Body of pancreas (tissue), 4 donors: Measurements from ENCODE around the gene ARHGAP42.

ENCODE experiments used
- POLR2A ChIP-seq, 3 donors: fragments of 450-650 bp; IDR thresholded peaks; one replicate each; pipeline ENCODE4 v1.6.1; 2016; ENCODE audit warnings: antibody characterized with exemption in 3 of 3, mild to moderate bottlenecking in 2 of 3
- TF ChIP-seq, protein P1 (sequence below), 7 experiments: fragments of 450-650 bp in 4 of 7; fragments of 200-600 bp in 3 of 7; sonication (generic) in 3 of 7; IDR thresholded peaks; one replicate each; pipeline ENCODE4 v1.5.1; 2016 to 2019; ENCODE audit warnings: antibody characterized with exemption in 7 of 7

DNA sequence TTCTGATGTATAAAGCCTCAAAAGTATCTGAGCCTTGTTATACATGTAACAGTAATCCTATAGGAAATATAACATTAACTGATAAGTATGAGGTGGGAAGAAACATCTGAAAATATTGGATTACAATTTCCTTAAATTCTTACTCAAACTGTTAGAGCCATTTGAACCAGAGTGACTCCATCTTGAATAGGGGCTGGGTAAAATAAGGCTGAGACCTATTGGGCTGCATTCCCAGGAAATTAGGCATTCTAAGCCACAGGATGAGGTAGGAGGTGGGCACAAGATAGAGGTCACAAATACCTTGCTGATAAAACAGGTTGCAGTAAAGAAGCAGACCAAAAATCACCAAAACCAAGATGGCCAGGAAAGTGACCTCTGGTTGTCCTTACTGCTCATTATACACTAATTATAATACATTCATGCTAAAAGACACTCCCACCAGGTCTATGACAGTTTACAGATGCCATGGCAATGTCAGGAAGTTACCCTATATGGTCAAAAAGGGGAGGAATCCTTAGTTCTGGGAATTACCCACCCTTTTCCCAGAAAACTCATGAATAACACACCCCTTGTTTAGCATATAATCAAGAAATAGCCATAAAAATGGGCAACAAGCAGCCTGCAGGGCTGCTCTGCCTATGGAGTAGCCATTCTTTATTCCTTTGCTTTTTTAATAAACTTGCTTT lies 327.7 kb downstream of the ARHGAP42 start:
- no peak for TF ChIP-seq POLR2A (IDR thresholded peaks at IDR 0.05)
- TF ChIP-seq, protein P1, sequence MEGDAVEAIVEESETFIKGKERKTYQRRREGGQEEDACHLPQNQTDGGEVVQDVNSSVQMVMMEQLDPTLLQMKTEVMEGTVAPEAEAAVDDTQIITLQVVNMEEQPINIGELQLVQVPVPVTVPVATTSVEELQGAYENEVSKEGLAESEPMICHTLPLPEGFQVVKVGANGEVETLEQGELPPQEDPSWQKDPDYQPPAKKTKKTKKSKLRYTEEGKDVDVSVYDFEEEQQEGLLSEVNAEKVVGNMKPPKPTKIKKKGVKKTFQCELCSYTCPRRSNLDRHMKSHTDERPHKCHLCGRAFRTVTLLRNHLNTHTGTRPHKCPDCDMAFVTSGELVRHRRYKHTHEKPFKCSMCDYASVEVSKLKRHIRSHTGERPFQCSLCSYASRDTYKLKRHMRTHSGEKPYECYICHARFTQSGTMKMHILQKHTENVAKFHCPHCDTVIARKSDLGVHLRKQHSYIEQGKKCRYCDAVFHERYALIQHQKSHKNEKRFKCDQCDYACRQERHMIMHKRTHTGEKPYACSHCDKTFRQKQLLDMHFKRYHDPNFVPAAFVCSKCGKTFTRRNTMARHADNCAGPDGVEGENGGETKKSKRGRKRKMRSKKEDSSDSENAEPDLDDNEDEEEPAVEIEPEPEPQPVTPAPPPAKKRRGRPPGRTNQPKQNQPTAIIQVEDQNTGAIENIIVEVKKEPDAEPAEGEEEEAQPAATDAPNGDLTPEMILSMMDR (IDR thresholded peaks at IDR 0.05): no peak
